Measurements from ENCODE around the gene TSPYL1. TPM values are rescaled to one million over a fixed set of nuclear protein-coding genes. Genes with fewer than 3 reads are reported as not detected.

Gene TSPYL1
- total and polyA plus RNA-seq, 4 donors: 25.1 to 39.8 (median 30.2) TPM

- H3K9me3 ChIP-seq (ENCODE audit: control insufficient read depth in 4 of 4, low read length in 3 of 4): no peaks in the 10 kb centered on the region
- no peak overlapping the region for H3K27ac ChIP-seq (ENCODE audit: low read depth in 1 of 2, low read length in 2 of 2)
- no peak overlapping the region for H3K9ac ChIP-seq (ENCODE audit: low read depth in 1 of 2, low read length in 2 of 2)
- no peaks in the 10 kb centered on the region for H3K27me3 ChIP-seq (ENCODE audit: control insufficient read depth in 4 of 4, insufficient read depth in 4 of 4, low read length in 3 of 4)
- DNase-seq (ENCODE audit: low spot score): no peak
- 94% methylated on average over 2 of the region's 2 CpGs for WGBS
- no peak overlapping the region for H3K4me3 ChIP-seq (ENCODE audit: low read depth in 1 of 3, low read length in 3 of 3)
- peaks cover 14 to 49% (median 37%) of the 10 kb centered on the region in 4 donors for H3K4me1 ChIP-seq (ENCODE audit: control insufficient read depth in 4 of 4, insufficient read depth in 4 of 4, low read length in 3 of 4)
- TF ChIP-seq GABPA (IDR thresholded peaks at IDR 0.05 in 1 of 2, conservative IDR thresholded peaks at IDR 0.05 in 1 of 2) (no peak), FOXA1 (IDR thresholded peaks at IDR 0.05) (no peak), FOXA2 (IDR thresholded peaks at IDR 0.05) (no peak), RAD21 (IDR thresholded peaks at IDR 0.05) (no peak), REST (IDR thresholded peaks at IDR 0.05) (no peak), RXRA (IDR thresholded peaks at IDR 0.05) (no peak), CTCF (IDR thresholded peaks at IDR 0.05; ENCODE audit: low read depth, low read length, missing input control) (no peak), NR2F2 (IDR thresholded peaks at IDR 0.05) (no peak), ZBTB33 (IDR thresholded peaks at IDR 0.05) (no peak), YY1 (IDR thresholded peaks at IDR 0.05) (no peak), JUND (IDR thresholded peaks at IDR 0.05) (no peak)
- H3K36me3 ChIP-seq (ENCODE audit: control insufficient read depth in 4 of 4, insufficient read depth in 3 of 4, low read depth in 1 of 4, low read length in 3 of 4): no peaks in the 10 kb centered on the region
Measured at GRCh38 chr6:116248577-116248976, 31.2 kb downstream of the TSPYL1 start.

- DNase-seq (ENCODE audit: low spot score): no peak
- peaks cover 9 to 39% (median 26%) of the 10 kb centered on the region in 4 donors for H3K4me1 ChIP-seq (ENCODE audit: control insufficient read depth in 4 of 4, insufficient read depth in 4 of 4, low read length in 3 of 4)
- H3K27ac ChIP-seq (ENCODE audit: low read depth in 1 of 2, low read length in 2 of 2): no peak overlapping the region
- no peaks in the 10 kb centered on the region for H3K36me3 ChIP-seq (ENCODE audit: control insufficient read depth in 4 of 4, insufficient read depth in 3 of 4, low read depth in 1 of 4, low read length in 3 of 4)
- peak overlapping the region in 1 of 2 donors; percentile 48 for H3K9ac ChIP-seq (ENCODE audit: low read depth in 1 of 2, low read length in 2 of 2)
- no peaks in the 10 kb centered on the region for H3K9me3 ChIP-seq (ENCODE audit: control insufficient read depth in 4 of 4, low read length in 3 of 4)
- H3K27me3 ChIP-seq (ENCODE audit: control insufficient read depth in 4 of 4, insufficient read depth in 4 of 4, low read length in 3 of 4): no peaks in the 10 kb centered on the region
- no peak overlapping the region for H3K4me3 ChIP-seq (ENCODE audit: low read depth in 1 of 3, low read length in 3 of 3)
- peak; percentile 32 for TF ChIP-seq SP1 (IDR thresholded peaks at IDR 0.05)
- peak; percentile 36 for TF ChIP-seq ATF3 (IDR thresholded peaks at IDR 0.05)
- TF ChIP-seq CTCF (IDR thresholded peaks at IDR 0.05; ENCODE audit: low read depth, low read length, missing input control): no peak
- TF ChIP-seq TAF1 (conservative IDR thresholded peaks at IDR 0.05): no peak
- peak; percentile 41 to 54 for TF ChIP-seq RXRA (IDR thresholded peaks at IDR 0.05)
- TF ChIP-seq REST (IDR thresholded peaks at IDR 0.05): peak; percentile 68
- TF ChIP-seq HNF4A (conservative IDR thresholded peaks at IDR 0.05): peak; percentile 47 to 64
- TF ChIP-seq NR2F2 (IDR thresholded peaks at IDR 0.05): no peak
- peak; percentile 28 for TF ChIP-seq ZBTB33 (IDR thresholded peaks at IDR 0.05)
- TF ChIP-seq EGR1 (IDR thresholded peaks at IDR 0.05; ENCODE audit: low read depth in 2 of 2): no peak
Measured at GRCh38 chr6:116247285-116247684, 32.4 kb downstream of the TSPYL1 start.

Data from liver (tissue), 9 donors.